BE2C (cell line): Measurements from ENCODE around the gene IQUB.

Experiments
- DNase-seq: peaks from one replicate; pipeline ENCODE4 v3.0.0-alpha.2; 2020
- H3K27me3 ChIP-seq: fragments of 250-450 bp; sonication (Bioruptor Pico); 2 replicates; pipeline ENCODE4 v1.5.1; 2020; ENCODE audit warnings: mild to moderate bottlenecking
- H3K36me3 ChIP-seq: fragments of 250-450 bp; sonication (Bioruptor Pico); 2 replicates; pipeline ENCODE4 v1.5.1; 2020; ENCODE audit warnings: mild to moderate bottlenecking
- H3K4me1 ChIP-seq: fragments of 250-450 bp; sonication (Bioruptor Pico); 2 replicates; pipeline ENCODE4 v1.5.1; 2020
- H3K4me3 ChIP-seq: 2 replicates; pipeline ENCODE4 v1.5.1; 2011; ENCODE audit warnings: low read depth, low read length
- H3K9me3 ChIP-seq: fragments of 250-450 bp; sonication (Bioruptor Pico); 2 replicates; pipeline ENCODE4 v1.5.1; 2020
- TF ChIP-seq, protein P1 (sequence below): IDR thresholded peaks from 2 replicates; pipeline ENCODE4 v1.5.1; 2012; ENCODE audit warnings: mild to moderate bottlenecking, low read depth, low read length

The IQUB gene

GRCh38 chr7:123437447-123437995 is 96.9 kb downstream of the IQUB start:
- Histone ChIP-seq H3K27me3 (no peaks in the 10 kb centered on the region), H3K4me1 (peaks cover 23% of the 10 kb centered on the region), H3K4me3 (no peak overlapping the region), H3K9me3 (no peaks in the 10 kb centered on the region), H3K36me3 (no peaks in the 10 kb centered on the region)
- no peak for DNase-seq
- TF ChIP-seq, protein P1, sequence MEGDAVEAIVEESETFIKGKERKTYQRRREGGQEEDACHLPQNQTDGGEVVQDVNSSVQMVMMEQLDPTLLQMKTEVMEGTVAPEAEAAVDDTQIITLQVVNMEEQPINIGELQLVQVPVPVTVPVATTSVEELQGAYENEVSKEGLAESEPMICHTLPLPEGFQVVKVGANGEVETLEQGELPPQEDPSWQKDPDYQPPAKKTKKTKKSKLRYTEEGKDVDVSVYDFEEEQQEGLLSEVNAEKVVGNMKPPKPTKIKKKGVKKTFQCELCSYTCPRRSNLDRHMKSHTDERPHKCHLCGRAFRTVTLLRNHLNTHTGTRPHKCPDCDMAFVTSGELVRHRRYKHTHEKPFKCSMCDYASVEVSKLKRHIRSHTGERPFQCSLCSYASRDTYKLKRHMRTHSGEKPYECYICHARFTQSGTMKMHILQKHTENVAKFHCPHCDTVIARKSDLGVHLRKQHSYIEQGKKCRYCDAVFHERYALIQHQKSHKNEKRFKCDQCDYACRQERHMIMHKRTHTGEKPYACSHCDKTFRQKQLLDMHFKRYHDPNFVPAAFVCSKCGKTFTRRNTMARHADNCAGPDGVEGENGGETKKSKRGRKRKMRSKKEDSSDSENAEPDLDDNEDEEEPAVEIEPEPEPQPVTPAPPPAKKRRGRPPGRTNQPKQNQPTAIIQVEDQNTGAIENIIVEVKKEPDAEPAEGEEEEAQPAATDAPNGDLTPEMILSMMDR = no peak

- TF ChIP-seq, protein P1 = no peak
- Histone ChIP-seq H3K4me1 (peaks cover 28% of the 10 kb centered on the region), H3K36me3 (no peaks in the 10 kb centered on the region), H3K27me3 (no peaks in the 10 kb centered on the region), H3K9me3 (no peaks in the 10 kb centered on the region), H3K4me3 (no peak overlapping the region)
- DNase-seq = peak; percentile 49
Measured at GRCh38 chr7:123435080-123435700, 99.2 kb downstream of the IQUB start.

- H3K36me3 ChIP-seq = no peaks in the 10 kb centered on the region
- H3K4me1 ChIP-seq = peaks cover 28% of the 10 kb centered on the region
- H3K9me3 ChIP-seq = no peaks in the 10 kb centered on the region
- H3K4me3 ChIP-seq = no peak overlapping the region
- peak; percentile 54 for DNase-seq
- TF ChIP-seq, protein P1 = no peak
- H3K27me3 ChIP-seq = no peaks in the 10 kb centered on the region
Measured at GRCh38 chr7:123433665-123434064, 100.7 kb downstream of the IQUB start.

- Histone ChIP-seq H3K4me1 (peaks cover 28% of the 10 kb centered on the region), H3K4me3 (no peak overlapping the region), H3K36me3 (no peaks in the 10 kb centered on the region), H3K9me3 (no peaks in the 10 kb centered on the region), H3K27me3 (no peaks in the 10 kb centered on the region)
- TF ChIP-seq, protein P1 = no peak
- no peak for DNase-seq
Measured at GRCh38 chr7:123432601-123433000, 101.8 kb downstream of the IQUB start.

DNA sequence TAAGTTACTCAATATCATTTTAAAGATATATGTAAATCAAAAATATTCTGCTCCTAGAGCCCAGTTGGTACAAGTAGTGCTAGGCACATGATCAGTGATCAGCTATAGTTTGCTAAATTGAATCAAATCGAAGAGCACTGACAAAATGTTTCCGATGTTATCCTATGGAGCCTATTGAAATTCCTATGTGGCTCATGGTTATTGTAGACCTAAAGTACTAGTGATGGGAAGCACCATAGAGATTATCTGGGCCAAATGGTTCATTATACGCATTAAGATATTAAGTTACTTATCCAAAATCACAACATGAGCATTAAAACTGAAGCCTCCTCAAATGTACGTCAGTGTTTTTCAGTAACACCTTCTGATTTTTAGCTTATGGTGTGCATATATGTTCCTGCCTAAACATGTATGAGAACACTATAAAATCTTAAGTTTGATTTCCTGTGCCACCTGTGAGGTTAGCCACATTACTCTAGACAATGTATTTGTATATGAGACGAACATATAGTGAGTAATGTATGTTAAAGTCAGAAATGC is 103.2 kb downstream of the IQUB start:
- H3K9me3 ChIP-seq = no peaks in the 10 kb centered on the region
- H3K36me3 ChIP-seq = no peaks in the 10 kb centered on the region
- H3K4me1 ChIP-seq = peaks cover 23% of the 10 kb centered on the region
- H3K4me3 ChIP-seq = no peak overlapping the region
- TF ChIP-seq, protein P1 = no peak
- no peak for DNase-seq
- no peaks in the 10 kb centered on the region for H3K27me3 ChIP-seq

GRCh38 chr7:123425246-123425645 is 109.1 kb downstream of the IQUB start:
- no peaks in the 10 kb centered on the region for H3K4me1 ChIP-seq
- no peaks in the 10 kb centered on the region for H3K27me3 ChIP-seq
- no peaks in the 10 kb centered on the region for H3K9me3 ChIP-seq
- no peak for DNase-seq
- no peaks in the 10 kb centered on the region; the same call in 1 of the 2 replicates for H3K36me3 ChIP-seq
- no peak overlapping the region for H3K4me3 ChIP-seq
- TF ChIP-seq, protein P1 = no peak
